ENCODE measurements around the gene ZNF70. TPM values are rescaled to one million over a fixed set of nuclear protein-coding genes. Genes with fewer than 3 reads are reported as not detected.
A peak's percentile ranks its signal among the peaks of the same experiment; 100 is the strongest.

Gene ZNF70
- total RNA-seq, 2 donors from 2014 or later, result 3.2 to 5.0 TPM

GRCh38 chr22:23772649-23773473 is 21.9 kb upstream of the ZNF70 start, which contains the start of gene MMP11:
Gene MMP11, plus strand, starts transcription at chr22:23772849. Its CDS starts 22 bp downstream, at chr22:23772871.
- Histone ChIP-seq H3K4me1 (peaks cover 0 to 60% of the 10 kb centered on the region in 2 donors), H3K4me3 (peak within 1 kb of the TSS; percentile 41 to 56), H3K27ac (peak within 1 kb of the TSS; percentile 79 to 87), H3K9me3 (no peaks in the 10 kb centered on the region), H3K36me3 (no peaks in the 10 kb centered on the region), H3K27me3 (no peaks in the 10 kb centered on the region)
- DNase-seq (ENCODE audit: low spot score), result no peak
- no peak for TF ChIP-seq CTCF (IDR thresholded peaks at IDR 0.05)

DNA sequence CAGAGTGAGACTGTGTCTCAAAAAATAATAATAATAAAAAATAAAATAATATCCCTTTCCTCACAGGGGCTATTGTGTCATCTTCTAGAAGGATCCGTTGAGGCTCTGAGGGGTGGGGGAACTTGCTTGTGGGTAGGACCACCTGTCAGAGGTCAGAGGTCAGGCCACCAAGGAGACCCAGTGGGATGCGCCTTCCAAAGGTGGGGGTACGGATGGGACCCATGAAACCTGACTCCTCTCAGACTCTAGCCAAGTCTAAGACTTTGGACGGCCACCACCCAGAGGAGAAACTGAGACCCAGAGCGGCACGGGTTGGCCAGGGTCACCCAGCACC is 21.4 kb upstream of the ZNF70 start:
- H3K27me3 ChIP-seq, result no peaks in the 10 kb centered on the region
- DNase-seq (ENCODE audit: low spot score), result no peak

GRCh38 chr22:23769321-23769965 is 18.5 kb upstream of the ZNF70 start:
- peaks cover 0 to 60% of the 10 kb centered on the region in 2 donors for H3K4me1 ChIP-seq
- H3K27ac ChIP-seq, result peak overlapping the region in 1 of 2 donors; percentile 97
- H3K4me3 ChIP-seq, result no peak overlapping the region
- no peaks in the 10 kb centered on the region for H3K9me3 ChIP-seq
- no peak for DNase-seq (ENCODE audit: low spot score)
- TF ChIP-seq CTCF (IDR thresholded peaks at IDR 0.05), result no peak
- H3K36me3 ChIP-seq, result peaks cover 17% of the 10 kb centered on the region
- no peaks in the 10 kb centered on the region for H3K27me3 ChIP-seq

More for the DNA sequence above, 21.4 kb upstream of the ZNF70 start:
- no peak for TF ChIP-seq CTCF (IDR thresholded peaks at IDR 0.05)
- peak overlapping the region; percentile 79 to 87 for H3K27ac ChIP-seq
- H3K4me3 ChIP-seq, result peak overlapping the region; percentile 41 to 56
- no peaks in the 10 kb centered on the region for H3K9me3 ChIP-seq
- H3K4me1 ChIP-seq, result peaks cover 0 to 56% of the 10 kb centered on the region in 2 donors
- no peaks in the 10 kb centered on the region for H3K36me3 ChIP-seq

GRCh38 chr22:23767673-23768548 is 17.0 kb upstream of the ZNF70 start, which contains the start of gene CHCHD10:
Gene CHCHD10, minus strand, starts transcription at chr22:23767972. Its CDS starts 98 bp downstream, at chr22:23767874.
- Histone ChIP-seq H3K4me1 (peaks cover 0 to 60% of the 10 kb centered on the region in 2 donors), H3K4me3 (peak within 1 kb of the TSS; percentile 72 to 74), H3K27ac (peak within 1 kb of the TSS; percentile 92 to 97), H3K27me3 (no peaks in the 10 kb centered on the region), H3K36me3 (peaks cover 17% of the 10 kb centered on the region), H3K9me3 (no peaks in the 10 kb centered on the region)
- TF ChIP-seq CTCF (IDR thresholded peaks at IDR 0.05), result peak; percentile 79 to 91
- peak; percentile 87 for DNase-seq (ENCODE audit: low spot score)

- no peak for TF ChIP-seq CTCF (IDR thresholded peaks at IDR 0.05)
- H3K4me3 ChIP-seq, result peak overlapping the region; percentile 72 to 74
These were observed 16.4 kb upstream of the ZNF70 start for GRCh38 chr22:23767303-23767672.

More at GRCh38 chr22:23767303-23767672, 16.4 kb upstream of the ZNF70 start:
- H3K9me3 ChIP-seq, result no peaks in the 10 kb centered on the region
- H3K27me3 ChIP-seq, result no peaks in the 10 kb centered on the region
- H3K4me1 ChIP-seq, result peaks cover 0 to 62% of the 10 kb centered on the region in 2 donors
- H3K36me3 ChIP-seq, result peaks cover 17% of the 10 kb centered on the region
- DNase-seq (ENCODE audit: low spot score), result no peak
- H3K27ac ChIP-seq, result peak overlapping the region; percentile 92 to 97
